Measurements from ENCODE around the gene FOXC2.

Gene FOXC2

DNA sequence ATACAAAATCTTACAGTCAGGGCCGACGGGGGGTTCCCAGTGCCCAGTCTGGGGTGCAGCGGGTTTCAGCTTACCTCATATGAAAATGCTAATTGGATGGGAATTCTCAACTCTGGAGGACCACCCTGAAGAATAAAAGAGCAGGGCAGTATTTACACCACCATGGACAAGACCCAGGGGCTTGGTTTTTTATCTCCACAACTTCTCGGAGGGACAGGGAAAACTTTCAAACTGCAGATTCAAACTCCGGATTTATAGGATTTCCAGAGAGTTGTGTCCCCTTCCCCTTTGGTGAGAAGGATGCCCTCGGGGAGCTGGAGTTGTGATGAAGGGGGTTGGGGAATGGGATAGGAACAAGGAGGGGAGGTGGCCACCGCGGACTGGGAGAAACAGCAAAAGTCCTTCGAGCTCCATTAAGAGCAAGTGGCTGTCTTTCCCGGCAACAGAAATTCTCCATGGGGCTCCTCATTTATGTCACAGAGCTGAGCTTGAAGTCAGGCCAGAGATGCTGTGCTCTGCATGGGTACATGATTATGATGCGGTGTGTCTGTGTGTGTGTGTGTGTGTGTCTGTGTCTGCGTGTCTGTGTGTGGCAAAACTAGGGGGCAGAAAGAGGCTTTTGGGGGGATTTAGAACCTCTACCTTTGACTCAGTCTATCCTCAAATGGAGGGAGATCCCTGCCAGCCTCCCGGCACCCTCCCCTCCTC, 27.4 kb downstream of the FOXC2 start:
- H3K4me3 ChIP-seq (ENCODE audit: low read depth, low read length), result no peak overlapping the region

DNA sequence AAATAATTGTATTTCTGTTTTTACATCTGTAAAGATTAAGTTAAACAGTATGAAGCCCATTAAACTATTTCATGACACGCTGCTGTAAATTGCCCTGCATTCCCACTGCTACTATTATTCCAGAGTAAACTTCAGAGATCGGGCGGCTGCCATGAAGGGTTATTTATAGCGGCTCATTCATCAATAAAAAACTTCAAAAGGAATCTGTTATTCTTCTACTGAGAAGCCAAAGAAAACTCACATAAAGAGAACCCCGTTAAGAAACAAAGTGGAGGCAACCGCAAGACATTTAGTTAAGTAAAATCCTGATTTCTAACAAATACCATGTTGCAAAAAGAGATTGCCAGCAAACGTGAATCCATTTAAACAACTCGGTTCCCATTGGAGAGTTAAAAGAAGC, 28.1 kb downstream of the FOXC2 start:
- TF ChIP-seq, protein P1, sequence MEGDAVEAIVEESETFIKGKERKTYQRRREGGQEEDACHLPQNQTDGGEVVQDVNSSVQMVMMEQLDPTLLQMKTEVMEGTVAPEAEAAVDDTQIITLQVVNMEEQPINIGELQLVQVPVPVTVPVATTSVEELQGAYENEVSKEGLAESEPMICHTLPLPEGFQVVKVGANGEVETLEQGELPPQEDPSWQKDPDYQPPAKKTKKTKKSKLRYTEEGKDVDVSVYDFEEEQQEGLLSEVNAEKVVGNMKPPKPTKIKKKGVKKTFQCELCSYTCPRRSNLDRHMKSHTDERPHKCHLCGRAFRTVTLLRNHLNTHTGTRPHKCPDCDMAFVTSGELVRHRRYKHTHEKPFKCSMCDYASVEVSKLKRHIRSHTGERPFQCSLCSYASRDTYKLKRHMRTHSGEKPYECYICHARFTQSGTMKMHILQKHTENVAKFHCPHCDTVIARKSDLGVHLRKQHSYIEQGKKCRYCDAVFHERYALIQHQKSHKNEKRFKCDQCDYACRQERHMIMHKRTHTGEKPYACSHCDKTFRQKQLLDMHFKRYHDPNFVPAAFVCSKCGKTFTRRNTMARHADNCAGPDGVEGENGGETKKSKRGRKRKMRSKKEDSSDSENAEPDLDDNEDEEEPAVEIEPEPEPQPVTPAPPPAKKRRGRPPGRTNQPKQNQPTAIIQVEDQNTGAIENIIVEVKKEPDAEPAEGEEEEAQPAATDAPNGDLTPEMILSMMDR (IDR thresholded peaks at IDR 0.05; ENCODE audit: low read depth, low read length), result no peak
- no peak overlapping the region for H3K4me3 ChIP-seq (ENCODE audit: low read depth, low read length)

More for the DNA sequence above, 27.4 kb downstream of the FOXC2 start:
- TF ChIP-seq, protein P1 (IDR thresholded peaks at IDR 0.05; ENCODE audit: low read depth, low read length), result no peak

DNA sequence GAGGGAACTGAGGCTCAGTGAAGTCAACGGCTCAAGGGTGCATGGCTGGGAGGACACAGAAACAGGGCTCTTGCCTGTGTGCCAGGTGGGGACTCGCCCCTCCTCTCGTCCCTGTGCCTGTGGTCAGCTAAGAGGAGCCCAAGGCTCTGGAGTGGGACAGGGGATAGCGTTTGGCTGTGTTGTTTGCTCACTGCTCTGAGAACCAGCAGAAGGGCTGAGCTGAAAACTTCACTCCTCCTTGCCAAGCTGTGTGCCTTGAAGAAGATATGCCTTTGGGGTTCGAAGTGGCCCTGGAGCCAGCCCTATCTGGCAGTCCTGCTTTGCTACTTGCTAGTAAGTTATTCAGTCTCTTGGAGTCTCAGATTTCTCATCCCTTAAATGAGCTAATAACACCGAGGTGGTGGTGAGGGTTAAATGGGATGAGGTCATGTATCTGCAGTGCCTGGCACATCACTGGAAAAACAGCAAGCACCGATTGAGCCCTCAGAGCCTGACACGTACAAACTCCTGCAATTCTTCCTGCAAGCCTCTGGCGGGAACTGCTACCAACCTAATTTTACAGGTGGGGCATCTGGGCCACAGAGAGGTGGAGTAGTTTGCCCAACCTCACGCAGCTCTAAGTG, 29.5 kb downstream of the FOXC2 start:
- TF ChIP-seq, protein P1 (IDR thresholded peaks at IDR 0.05; ENCODE audit: low read depth, low read length), result no peak
- H3K4me3 ChIP-seq (ENCODE audit: low read depth, low read length), result no peak overlapping the region

DNA sequence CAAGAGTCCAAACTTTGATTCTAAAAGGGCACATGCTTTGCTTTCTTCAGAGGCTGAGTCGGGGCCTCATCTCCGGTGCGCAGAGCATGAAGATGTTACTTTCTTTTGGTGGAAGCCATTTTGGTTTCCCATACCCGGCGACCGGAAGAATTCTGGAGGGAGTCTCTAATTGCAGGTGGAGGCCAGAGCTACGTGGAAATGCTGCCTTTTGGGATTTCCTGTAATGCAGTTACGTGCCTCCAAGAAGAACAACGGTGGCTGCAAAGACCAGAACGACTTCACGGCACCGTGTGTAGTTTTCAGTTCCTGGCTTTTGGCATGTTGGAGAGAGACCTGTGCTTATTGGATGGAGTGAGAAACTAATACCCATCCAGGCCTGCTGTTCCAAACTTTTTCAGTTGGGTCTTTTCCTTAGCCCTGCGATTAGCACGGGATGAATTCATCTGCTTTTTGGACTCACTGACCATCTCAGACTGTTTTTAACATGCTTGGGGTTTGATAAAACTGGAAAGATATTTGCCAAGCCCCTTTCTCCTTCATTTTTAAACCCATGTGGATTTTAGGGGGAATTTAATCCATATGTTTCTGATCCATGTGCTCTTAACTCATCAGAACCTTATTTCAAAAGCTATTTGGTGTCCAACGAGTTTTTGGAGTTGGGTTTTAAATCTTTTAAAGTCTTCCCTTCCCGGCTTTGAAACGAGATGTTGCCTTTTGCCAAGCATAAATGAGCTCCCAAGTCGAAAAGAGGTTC, 30.7 kb downstream of the FOXC2 start:
- TF ChIP-seq, protein P1 (IDR thresholded peaks at IDR 0.05; ENCODE audit: low read depth, low read length), result no peak
- H3K4me3 ChIP-seq (ENCODE audit: low read depth, low read length), result no peak overlapping the region

DNA sequence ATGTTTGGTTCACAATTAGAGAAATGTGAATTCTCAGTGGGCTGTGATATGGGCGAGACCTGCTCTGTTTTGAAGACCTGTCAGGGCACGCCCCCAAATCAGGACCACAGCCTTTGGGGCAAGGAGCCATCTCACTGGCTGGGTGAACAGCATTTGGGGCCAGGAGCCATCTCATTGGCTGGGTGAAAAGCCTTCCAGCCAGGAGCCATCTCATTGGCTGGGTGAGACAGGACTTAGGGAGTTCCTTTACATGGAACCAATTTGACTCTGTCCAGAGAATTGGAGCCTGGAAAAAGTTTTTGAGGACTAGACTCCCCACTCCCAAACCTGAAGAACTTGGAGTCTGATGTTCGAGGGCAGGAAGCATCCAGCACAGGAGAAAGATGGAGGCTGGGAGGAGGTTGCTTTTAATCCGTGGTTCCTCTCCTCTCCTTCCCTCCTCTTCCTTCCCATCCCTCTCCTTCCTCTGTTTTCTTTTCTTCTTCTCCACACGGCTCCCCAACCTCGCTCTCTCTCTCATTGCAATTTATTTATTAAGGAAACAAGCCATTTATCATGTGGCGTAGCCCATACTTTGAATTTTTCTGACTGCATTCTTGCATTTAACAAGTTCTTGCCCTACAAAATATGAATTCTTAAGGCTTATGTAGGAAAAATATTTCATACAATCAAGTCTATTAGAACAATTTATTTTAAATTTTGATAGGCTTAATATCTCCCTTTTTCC, 31.4 kb downstream of the FOXC2 start:
- H3K4me3 ChIP-seq (ENCODE audit: low read depth, low read length), result no peak overlapping the region
- TF ChIP-seq, protein P1 (IDR thresholded peaks at IDR 0.05; ENCODE audit: low read depth, low read length), result no peak

DNA sequence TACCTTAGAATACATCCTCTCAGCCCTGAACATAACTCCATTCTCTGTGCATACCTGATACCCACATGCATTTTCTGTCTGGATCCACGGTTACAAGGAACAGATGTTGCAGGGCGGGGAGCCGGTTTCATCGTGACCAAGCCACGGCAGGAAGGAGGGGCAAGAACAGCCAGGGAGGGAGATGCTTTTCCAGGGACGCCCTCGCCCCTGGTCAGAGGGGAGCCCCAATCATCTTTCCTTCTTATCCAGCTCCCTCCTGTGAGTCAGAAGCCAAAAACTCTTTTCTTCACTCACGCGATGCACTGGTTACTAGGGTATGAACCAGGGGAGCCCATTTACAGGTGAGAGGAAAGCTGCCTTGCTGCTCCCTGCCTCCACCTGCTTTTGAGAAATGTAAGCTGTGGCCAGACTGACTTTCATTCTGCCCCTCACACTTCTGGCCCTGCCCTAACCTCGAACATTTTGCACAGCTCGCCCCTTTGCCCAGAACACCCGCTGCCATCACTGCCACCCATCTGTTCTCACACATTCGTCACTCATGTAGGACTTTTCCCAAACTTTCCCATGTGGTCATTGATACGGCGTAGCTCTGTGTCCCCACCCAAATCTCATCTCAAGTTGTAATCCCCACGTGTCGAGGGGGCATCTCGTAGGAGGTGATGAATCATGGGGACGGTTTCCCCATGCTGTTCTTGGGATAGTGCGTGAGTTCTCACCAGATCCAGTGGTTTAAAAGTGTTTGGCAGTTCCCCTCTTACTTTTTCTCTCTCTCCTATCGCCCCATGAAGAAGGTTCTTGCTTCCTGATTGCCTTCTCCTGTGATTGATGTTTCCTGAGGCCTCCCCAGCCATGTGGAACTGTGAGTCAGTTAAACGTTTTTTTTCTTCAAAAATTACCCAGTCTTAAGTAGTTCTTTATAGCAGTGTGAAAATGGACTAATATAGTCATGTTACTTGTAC, 32.3 kb downstream of the FOXC2 start:
- TF ChIP-seq, protein P1 (IDR thresholded peaks at IDR 0.05; ENCODE audit: low read depth, low read length), result no peak
- H3K4me3 ChIP-seq (ENCODE audit: low read depth, low read length), result no peak overlapping the region
